MM.1S (cell line): ENCODE results near the gene CPAMD8.

Experiments
- DNase-seq: peaks from one replicate; pipeline ENCODE4 v3.0.0-alpha.2; 2015
- H2AFZ ChIP-seq: fragments of 300-600 bp; sonication (generic); 2 replicates; pipeline ENCODE4 v1.6.0; 2016; ENCODE audit warnings: antibody characterized with exemption, low read length
- H3F3A ChIP-seq: fragments of 300-600 bp; sonication (generic); 2 replicates; pipeline ENCODE4 v1.6.1; 2016; ENCODE audit warnings: mild to moderate bottlenecking, antibody characterized with exemption, low read length, moderate library complexity, mixed read lengths; ENCODE audit not compliant: insufficient read depth
- H3K27ac ChIP-seq: fragments of 300-600 bp; sonication (generic); 2 replicates; pipeline ENCODE4 v1.5.1; 2016; ENCODE audit warnings: mild to moderate bottlenecking, low read length
- H3K27me3 ChIP-seq: fragments of 300-600 bp; sonication (generic); replicated peaks from 2 replicates; pipeline ENCODE4 v1.6.0; 2016; ENCODE audit warnings: low read length; ENCODE audit not compliant: insufficient read depth
- H3K36me3 ChIP-seq: fragments of 300-600 bp; sonication (generic); replicated peaks from 2 replicates; pipeline ENCODE4 v1.6.1; 2016; ENCODE audit warnings: mild to moderate bottlenecking, low read length, mixed read lengths; ENCODE audit not compliant: insufficient read depth
- H3K4me1 ChIP-seq: fragments of 300-600 bp; sonication (generic); 2 replicates; pipeline ENCODE4 v1.6.1; 2016; ENCODE audit warnings: low read length, mixed read lengths
- H3K4me2 ChIP-seq: fragments of 300-600 bp; sonication (generic); 2 replicates; pipeline ENCODE4 v1.6.0; 2016; ENCODE audit warnings: low read depth, low read length
- H3K4me3 ChIP-seq: fragments of 300-600 bp; sonication (generic); 2 replicates; pipeline ENCODE4 v1.5.1; 2016; ENCODE audit warnings: low read length, mixed read lengths
- H3K79me2 ChIP-seq: fragments of 300-600 bp; sonication (generic); 2 replicates; pipeline ENCODE4 v1.6.1; 2016; ENCODE audit warnings: mixed run types, low read length, mixed read lengths
- H3K9ac ChIP-seq: fragments of 300-600 bp; sonication (generic); 2 replicates; pipeline ENCODE4 v1.6.1; 2016; ENCODE audit warnings: low read length, mixed read lengths
- H3K9me2 ChIP-seq: fragments of 300-600 bp; sonication (generic); replicated peaks from 2 replicates; pipeline ENCODE4 v1.6.1; 2016; ENCODE audit warnings: mild to moderate bottlenecking, low read length, mixed read lengths; ENCODE audit not compliant: insufficient read depth
- H3K9me3 ChIP-seq: fragments of 300-600 bp; sonication (generic); replicated peaks from 2 replicates; pipeline ENCODE4 v1.6.1; 2016; ENCODE audit warnings: mild to moderate bottlenecking, low read length, mixed read lengths; ENCODE audit not compliant: insufficient read depth
- H4K20me1 ChIP-seq: fragments of 300-600 bp; sonication (generic); 2 replicates; pipeline ENCODE4 v1.6.1; 2016; ENCODE audit warnings: mild to moderate bottlenecking, low read length, moderate library complexity, mixed read lengths; ENCODE audit not compliant: insufficient read depth
- EZH2 ChIP-seq: fragments of 300-600 bp; sonication (generic); optimal IDR thresholded peaks from 2 replicates; pipeline ENCODE3; 2017; ENCODE audit warnings: low read depth, mild to moderate bottlenecking, antibody characterized with exemption, low read length, mixed read lengths
- EZH2phosphoT487 ChIP-seq: fragments of 300-600 bp; sonication (generic); IDR thresholded peaks from 2 replicates; pipeline ENCODE4 v1.6.1; 2018; ENCODE audit warnings: antibody characterized with exemption, low read length
- TF ChIP-seq, protein P1 (sequence below): fragments of 300-600 bp; sonication (generic); IDR thresholded peaks from 2 replicates; pipeline ENCODE4 v1.5.1; 2016; ENCODE audit warnings: antibody characterized with exemption, low read length, mixed read lengths

CPAMD8 gene

DNA sequence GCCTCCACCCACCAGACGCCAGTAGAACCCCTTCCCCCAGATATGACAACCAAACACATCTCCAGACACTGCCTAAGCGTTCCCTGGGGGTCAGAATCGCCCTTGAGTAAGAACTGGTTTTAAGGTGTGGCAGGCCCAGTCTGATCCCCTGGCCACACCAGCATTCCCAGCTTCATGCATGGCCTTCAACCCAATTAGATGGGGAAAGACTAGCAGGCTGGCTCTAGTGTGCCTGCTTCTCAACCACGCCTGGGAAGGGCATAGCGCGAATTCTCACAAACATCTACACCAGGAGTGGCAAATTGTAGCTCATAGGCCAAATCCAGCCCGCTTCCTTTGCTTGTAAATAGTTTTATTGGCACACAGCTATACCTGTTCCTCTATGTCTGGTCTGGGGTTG lies 35.1 kb upstream of the CPAMD8 start:
- H3K4me1 ChIP-seq, result no peaks in the 10 kb centered on the region
- peaks cover 6% of the 10 kb centered on the region; the same call in 1 of the 2 replicates for H3F3A ChIP-seq
- no peaks in the 10 kb centered on the region for H3K9me3 ChIP-seq
- H3K9me2 ChIP-seq, result no peaks in the 10 kb centered on the region
- no peak overlapping the region for H3K9ac ChIP-seq
- no peak overlapping the region for H2AFZ ChIP-seq
- DNase-seq, result no peak
- H3K27me3 ChIP-seq, result no peaks in the 10 kb centered on the region
- no peak overlapping the region for H3K27ac ChIP-seq
- no peak overlapping the region for H3K4me2 ChIP-seq
- H3K79me2 ChIP-seq, result peaks cover 24% of the 10 kb centered on the region
- H3K36me3 ChIP-seq, result no peaks in the 10 kb centered on the region
- peaks cover 25% of the 10 kb centered on the region for H4K20me1 ChIP-seq
- no peak overlapping the region for H3K4me3 ChIP-seq
- TF ChIP-seq, protein P1, sequence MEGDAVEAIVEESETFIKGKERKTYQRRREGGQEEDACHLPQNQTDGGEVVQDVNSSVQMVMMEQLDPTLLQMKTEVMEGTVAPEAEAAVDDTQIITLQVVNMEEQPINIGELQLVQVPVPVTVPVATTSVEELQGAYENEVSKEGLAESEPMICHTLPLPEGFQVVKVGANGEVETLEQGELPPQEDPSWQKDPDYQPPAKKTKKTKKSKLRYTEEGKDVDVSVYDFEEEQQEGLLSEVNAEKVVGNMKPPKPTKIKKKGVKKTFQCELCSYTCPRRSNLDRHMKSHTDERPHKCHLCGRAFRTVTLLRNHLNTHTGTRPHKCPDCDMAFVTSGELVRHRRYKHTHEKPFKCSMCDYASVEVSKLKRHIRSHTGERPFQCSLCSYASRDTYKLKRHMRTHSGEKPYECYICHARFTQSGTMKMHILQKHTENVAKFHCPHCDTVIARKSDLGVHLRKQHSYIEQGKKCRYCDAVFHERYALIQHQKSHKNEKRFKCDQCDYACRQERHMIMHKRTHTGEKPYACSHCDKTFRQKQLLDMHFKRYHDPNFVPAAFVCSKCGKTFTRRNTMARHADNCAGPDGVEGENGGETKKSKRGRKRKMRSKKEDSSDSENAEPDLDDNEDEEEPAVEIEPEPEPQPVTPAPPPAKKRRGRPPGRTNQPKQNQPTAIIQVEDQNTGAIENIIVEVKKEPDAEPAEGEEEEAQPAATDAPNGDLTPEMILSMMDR, result no peak
- TF ChIP-seq EZH2phosphoT487, result no peak
- no peak for TF ChIP-seq EZH2

DNA sequence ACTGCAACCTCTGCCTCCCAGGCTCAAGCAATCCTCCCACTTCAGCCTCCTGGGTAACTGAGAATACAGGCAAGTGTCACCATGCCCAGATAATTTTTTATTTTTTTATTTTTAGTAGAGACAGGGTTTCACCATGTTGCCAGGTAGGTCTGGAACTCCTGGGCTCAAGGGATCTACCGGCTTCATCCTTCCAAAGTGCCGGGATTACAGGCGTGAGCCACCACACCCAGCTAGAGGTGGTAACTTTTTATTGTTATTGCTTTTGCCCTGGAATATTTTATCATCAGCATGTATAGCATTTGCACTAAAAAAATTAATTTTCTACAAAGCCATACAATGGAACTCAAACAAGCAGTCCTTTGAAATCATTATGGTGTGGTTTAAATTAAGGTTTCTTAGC lies 34.6 kb upstream of the CPAMD8 start:
- no peaks in the 10 kb centered on the region for H3K9me3 ChIP-seq
- H3K79me2 ChIP-seq, result peaks cover 22% of the 10 kb centered on the region
- no peaks in the 10 kb centered on the region for H3K4me1 ChIP-seq
- H3K9me2 ChIP-seq, result no peaks in the 10 kb centered on the region
- H3K4me2 ChIP-seq, result no peak overlapping the region
- peaks cover 25% of the 10 kb centered on the region for H4K20me1 ChIP-seq
- no peak overlapping the region for H2AFZ ChIP-seq
- H3K27ac ChIP-seq, result no peak overlapping the region
- H3K36me3 ChIP-seq, result no peaks in the 10 kb centered on the region
- no peak overlapping the region for H3K9ac ChIP-seq
- no peak overlapping the region for H3K4me3 ChIP-seq
- TF ChIP-seq EZH2phosphoT487, result no peak
- TF ChIP-seq EZH2, result no peak
- TF ChIP-seq, protein P1, result no peak
- peaks cover 6% of the 10 kb centered on the region; the same call in 1 of the 2 replicates for H3F3A ChIP-seq
- DNase-seq, result no peak
- no peaks in the 10 kb centered on the region for H3K27me3 ChIP-seq

DNA sequence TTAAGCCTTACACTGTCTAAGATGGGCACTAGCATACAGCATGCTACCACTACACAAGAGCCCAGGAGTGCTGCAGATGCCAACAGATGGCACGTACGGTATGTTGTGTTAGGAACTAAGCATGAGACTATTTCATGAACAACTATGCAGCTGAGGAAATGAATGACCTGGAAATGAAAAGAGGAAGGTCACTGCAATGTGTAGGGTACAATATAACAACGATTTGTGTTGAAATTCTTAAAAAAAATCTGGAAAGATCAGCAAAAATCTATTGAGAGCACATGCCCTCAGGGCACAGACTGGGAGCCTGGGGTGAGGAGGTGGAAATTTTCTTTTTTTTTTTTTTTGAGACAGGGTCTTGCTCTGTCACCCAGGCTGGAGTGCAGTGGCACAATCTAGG lies 34.2 kb upstream of the CPAMD8 start:
- DNase-seq, result no peak
- H3K4me3 ChIP-seq, result no peak overlapping the region
- H3K4me1 ChIP-seq, result no peaks in the 10 kb centered on the region
- H3K36me3 ChIP-seq, result no peaks in the 10 kb centered on the region
- no peak overlapping the region for H3K27ac ChIP-seq
- TF ChIP-seq EZH2phosphoT487 (no peak), EZH2 (no peak)
- TF ChIP-seq, protein P1, result no peak
- no peaks in the 10 kb centered on the region for H3K9me2 ChIP-seq
- peaks cover 22% of the 10 kb centered on the region for H3K79me2 ChIP-seq
- H3K4me2 ChIP-seq, result no peak overlapping the region
- peaks cover 25% of the 10 kb centered on the region for H4K20me1 ChIP-seq
- no peaks in the 10 kb centered on the region for H3K9me3 ChIP-seq
- H3K27me3 ChIP-seq, result no peaks in the 10 kb centered on the region
- no peak overlapping the region for H3K9ac ChIP-seq
- H2AFZ ChIP-seq, result no peak overlapping the region
- peaks cover 6% of the 10 kb centered on the region; the same call in 1 of the 2 replicates for H3F3A ChIP-seq
